GM18873 (cell line): Measurements from ENCODE around the gene BTG1.
A peak's percentile ranks its signal among the peaks of the same experiment; 100 is the strongest.

Experiments
- ATAC-seq: cut with Tn5 transposase; IDR thresholded peaks from one replicate; pipeline ENCODE4 v1.9.1; 2021; ENCODE audit warnings: mild to moderate bottlenecking, moderate library complexity, moderate number of reproducible peaks; ENCODE audit not compliant: unreplicated experiment, low FRiP score

Gene BTG1

GRCh38 chr12:92134638-92135274, 10.9 kb downstream of the BTG1 start:
- ATAC-seq, result no peak

GRCh38 chr12:92133795-92134637, 11.6 kb downstream of the BTG1 start:
- no peak for ATAC-seq

DNA sequence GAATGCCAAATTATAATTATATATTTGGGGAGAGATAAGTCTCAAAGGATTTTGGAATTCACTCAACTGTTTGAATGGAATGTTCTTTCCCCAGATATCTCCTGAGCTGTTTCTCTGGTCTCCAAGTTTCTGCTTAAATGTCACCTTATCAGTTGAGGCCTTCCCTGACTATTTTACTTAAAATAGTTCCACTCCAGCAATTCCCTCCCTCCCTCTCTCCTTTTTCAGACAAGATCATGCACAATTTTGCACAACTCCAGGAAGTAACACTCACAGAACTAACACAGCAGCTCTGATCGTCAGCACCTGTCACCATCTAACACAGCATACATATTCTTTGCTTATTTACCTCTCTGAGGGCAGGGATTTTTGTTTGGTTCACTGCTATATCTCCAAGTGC, 12.5 kb downstream of the BTG1 start:
- ATAC-seq, result no peak

DNA sequence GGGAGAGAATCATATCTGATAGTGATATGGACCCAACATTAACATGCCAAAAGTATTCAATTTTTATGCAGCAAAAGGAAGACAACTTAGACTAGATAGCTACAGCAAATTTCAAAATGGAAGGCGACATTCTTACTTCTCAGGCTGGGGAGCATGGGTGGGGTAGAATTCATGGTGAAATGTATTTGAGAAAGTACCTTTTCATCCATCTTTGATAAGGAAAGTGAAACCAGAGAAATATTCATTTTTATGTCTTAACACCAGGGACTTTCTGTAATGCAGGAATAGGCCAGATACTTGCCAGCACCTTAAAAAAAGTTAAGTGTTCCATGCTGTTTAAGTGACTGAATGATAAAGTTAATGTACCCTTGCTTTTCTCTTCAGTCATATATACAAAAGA, 13.4 kb downstream of the BTG1 start:
- no peak for ATAC-seq

DNA sequence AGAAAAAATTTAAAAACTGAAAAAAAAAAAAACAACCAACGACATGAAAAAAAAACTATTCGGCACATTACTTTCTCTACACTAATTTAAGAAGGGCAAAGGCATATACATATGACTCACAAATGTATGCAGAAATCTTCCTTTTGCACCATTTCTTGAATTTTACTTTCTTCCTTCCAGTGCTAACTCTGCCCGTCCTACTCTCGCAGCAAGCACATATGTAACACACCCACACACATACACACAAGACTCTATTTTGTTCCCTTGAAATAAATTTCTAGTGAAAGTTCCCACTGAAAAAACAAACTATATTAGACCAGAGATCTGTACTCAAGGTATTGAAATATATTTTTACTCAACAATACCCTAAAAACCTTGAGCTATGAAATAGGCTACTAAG, 14.6 kb downstream of the BTG1 start:
- no peak for ATAC-seq

DNA sequence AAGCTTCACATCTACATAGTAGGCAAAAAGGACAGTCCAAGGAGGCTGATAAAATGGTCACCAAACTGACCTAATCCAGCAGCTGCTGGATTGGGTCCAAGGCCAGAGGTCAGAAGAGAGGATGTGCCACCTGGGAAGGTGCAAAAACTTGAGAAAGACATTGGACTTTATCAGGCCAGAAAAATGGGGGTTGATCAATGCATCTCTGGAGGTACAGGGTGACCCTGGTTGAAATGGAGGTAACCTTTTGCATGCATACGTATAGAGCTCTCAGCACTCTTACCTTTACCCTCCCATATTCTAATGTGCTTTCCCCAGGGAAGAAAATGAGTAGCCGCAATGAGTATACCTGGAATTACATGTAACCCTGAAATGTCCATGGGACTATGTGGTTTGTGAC, 16.0 kb downstream of the BTG1 start:
- no peak for ATAC-seq

DNA sequence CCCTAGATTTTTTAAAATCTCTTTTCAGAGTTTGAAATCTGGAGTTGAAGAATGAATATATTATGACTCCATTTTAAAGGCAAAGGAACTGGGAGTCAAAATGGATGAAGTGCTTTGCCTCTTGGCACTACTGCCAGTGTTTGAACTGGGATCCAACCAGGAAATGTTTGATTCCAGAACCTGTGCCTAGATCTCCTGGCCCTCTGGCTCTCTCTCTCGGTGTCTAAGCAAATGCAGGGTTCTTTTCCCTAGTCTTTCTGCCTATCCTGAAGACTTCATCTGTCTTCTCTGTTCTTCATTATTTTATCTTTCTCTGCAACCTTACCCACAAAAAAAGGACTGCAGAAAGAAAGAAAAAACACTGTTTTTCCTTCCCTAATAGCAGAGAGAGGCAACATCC, 17.0 kb downstream of the BTG1 start:
- no peak for ATAC-seq

DNA sequence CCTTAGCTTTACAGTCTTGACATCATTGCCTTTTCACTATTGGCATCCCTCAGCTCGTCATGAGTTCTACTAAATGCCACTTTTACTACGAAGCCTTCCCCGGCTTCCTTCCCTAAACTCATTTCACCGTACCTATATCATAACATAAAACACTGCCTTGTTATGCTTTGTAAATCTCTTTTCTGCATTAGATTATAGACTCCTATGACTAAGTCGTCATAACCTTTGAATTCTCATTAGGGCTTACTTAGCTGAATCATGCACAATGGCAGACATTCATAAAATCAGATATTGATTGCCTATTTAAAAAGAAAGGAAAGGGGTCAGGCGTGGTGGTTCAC, 21.0 kb downstream of the BTG1 start:
- no peak for ATAC-seq

DNA sequence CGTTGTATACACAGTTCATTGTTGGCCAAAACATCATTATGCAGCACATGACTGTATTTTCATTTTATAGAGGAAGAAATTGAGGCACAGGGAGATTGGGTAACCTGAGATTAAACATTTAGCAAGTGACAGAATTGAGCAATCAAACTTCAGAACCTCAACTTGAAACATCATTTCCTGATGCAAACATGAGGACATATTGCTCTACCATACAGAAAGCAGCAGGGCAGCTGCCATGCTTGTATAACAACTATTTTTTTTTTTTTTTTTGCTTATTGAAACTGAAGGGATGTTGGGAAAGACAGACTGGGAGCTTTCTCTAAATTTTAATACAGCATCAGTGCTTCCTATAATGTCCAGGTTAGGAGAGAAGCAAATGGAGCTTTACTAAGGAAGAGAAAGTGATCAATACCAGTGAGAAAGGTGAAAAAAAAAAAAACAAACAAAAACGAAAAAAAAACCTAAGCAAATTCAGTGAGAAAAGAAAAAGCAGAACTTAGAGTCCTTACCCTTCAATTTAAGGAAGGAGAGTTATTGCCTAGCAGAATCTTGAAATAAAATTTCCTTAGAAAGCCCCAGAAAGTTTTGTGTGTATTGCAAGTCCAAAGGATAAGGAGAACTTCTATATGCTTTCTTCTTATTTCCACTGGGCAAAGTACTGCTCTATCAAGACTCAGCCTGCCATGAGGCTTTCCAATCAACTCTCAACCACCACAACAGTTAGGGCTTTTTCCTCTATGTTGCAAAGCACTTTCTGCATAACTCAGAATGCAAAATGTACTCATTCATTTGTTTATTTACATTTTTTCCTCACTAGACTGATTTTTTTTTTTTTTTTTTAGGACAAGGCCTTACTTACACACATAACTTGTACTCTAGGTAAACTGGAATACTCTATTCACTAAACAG, 21.6 kb downstream of the BTG1 start:
- no peak for ATAC-seq

- ATAC-seq, result no peak
These were observed 22.5 kb downstream of the BTG1 start for GRCh38 chr12:92122941-92123779.

GRCh38 chr12:92121826-92122225, 23.8 kb downstream of the BTG1 start:
- ATAC-seq, result no peak

DNA sequence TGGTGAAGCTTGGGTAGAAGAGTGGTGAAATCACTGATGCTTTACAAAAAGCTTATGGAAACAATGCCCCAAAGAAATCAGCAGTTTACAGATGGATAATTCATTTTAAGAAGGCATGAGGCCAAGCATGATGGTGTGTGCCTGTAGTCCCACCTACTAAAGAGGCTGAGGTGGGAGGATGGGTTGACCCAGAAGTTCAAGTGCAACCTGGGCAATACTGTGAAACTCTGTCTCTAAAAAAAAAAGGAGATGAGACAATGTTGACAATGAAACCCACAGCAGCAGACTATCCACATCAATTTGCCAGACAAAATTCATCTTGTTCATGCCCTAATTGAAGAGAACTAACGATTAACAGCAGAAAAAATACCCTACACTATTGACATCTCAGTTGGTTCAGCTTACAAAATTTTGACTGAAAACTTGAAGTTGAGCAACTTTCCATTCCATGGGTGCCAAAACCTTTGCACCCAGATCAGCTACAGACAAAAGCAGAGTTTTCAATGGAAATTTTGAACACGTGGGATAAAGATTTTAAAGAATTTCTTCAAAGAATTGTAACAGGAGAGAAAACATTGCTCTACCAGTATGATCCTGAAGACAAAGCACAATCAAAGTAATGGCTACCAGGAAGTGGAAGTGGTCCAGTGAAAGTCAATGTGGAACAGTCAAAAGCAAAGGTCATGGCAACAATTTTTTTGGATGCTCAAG, 26.7 kb downstream of the BTG1 start:
- ATAC-seq, result no peak

- no peak for ATAC-seq
These were observed 30.8 kb downstream of the BTG1 start for GRCh38 chr12:92114834-92115233.

GRCh38 chr12:92111256-92111655, 34.4 kb downstream of the BTG1 start:
- ATAC-seq, result peak; percentile 79

- ATAC-seq, result no peak
These were observed 35.5 kb downstream of the BTG1 start for GRCh38 chr12:92110083-92110640.

- ATAC-seq, result no peak
These were observed 36.0 kb downstream of the BTG1 start for GRCh38 chr12:92109613-92110012.

GRCh38 chr12:92108651-92109050, 37.0 kb downstream of the BTG1 start:
- ATAC-seq, result no peak

GRCh38 chr12:92107621-92108131, 38.0 kb downstream of the BTG1 start:
- no peak for ATAC-seq

- ATAC-seq, result no peak
These were observed 38.6 kb downstream of the BTG1 start for GRCh38 chr12:92107094-92107493.
